HepG2 (cell line): ENCODE data around the gene CPVL. TPM values are rescaled to one million over a fixed set of nuclear protein-coding genes. Genes with fewer than 3 reads are reported as not detected.
A peak's percentile ranks its signal among the peaks of the same experiment; 100 is the strongest.

Source experiments
- ATAC-seq: fragments of 200-7000 bp; cut with Tn5 transposase; 3 replicates; pipeline ENCODE4 v1.9.1; 2020; ENCODE audit warnings: mild to moderate bottlenecking, moderate library complexity
- BruUV-seq: library from RNA; stranded (reverse); fragments of 400-500 nt; replicated peaks from 2 replicates; lab custom pipeline; 2021; lab: Mats Ljungman, UMichigan
- CTCF ChIA-PET: fragments of 300-600 bp; formaldehyde crosslinking; extraction: SDS; loops from one replicate; lab custom pipeline; 2021; ENCODE audit warnings: low total read pairs, inconsistent platforms, low intra/inter-chr PET ratio; lab: Yijun Ruan, JAX
- POLR2A ChIA-PET: fragments of 350-600 bp; sonication (Branson Sonifier 250); formaldehyde crosslinking; loops from one replicate; lab custom pipeline; 2020; ENCODE audit warnings: antibody characterized with exemption, inconsistent platforms; lab: Yijun Ruan, JAX
- DNase-seq: peaks from one replicate; pipeline ENCODE4 v3.0.0-alpha.2; 2015; ENCODE audit warnings: low spot score
- FAIRE-seq: peaks from 3 replicates; lab custom pipeline; 2011; peaks lifted over from hg19 to GRCh38; lab: Jason Lieb, UNC
- H2AFZ ChIP-seq: one replicate; pipeline ENCODE4 v1.6.1; 2011; ENCODE audit warnings: low read length, inconsistent platforms
- H3K27ac ChIP-seq: fragments of 300-600 bp; 3 replicates; pipeline ENCODE4 v1.8.0; 2011; ENCODE audit warnings: mixed run types, mild to moderate bottlenecking, mixed read lengths, low read length, inconsistent platforms; ENCODE audit not compliant: insufficient read depth; ENCODE audit errors: extremely low read length
- H3K27me3 ChIP-seq, 2 experiments: fragments of 200-600 bp in 1 of 2; 2 replicates in 1 of 2; 3 replicates in 1 of 2; pipeline versions ENCODE4 v1.6.0 to v1.8.0; 2011; ENCODE audit warnings: low read length in 2 of 2, mild to moderate bottlenecking in 2 of 2, moderate library complexity in 2 of 2, inconsistent platforms in 1 of 2; ENCODE audit not compliant: insufficient read depth in 2 of 2, control insufficient read depth in 1 of 2
- H3K36me3 ChIP-seq, 2 experiments: fragments of 200-600 bp in 1 of 2; replicated peaks in 1 of 2; 2 replicates in 1 of 2; 3 replicates in 1 of 2; pipeline versions ENCODE4 v1.5.1 to v1.8.0; 2011; ENCODE audit warnings: low read length in 2 of 2, inconsistent platforms in 1 of 2; ENCODE audit not compliant: insufficient read depth in 2 of 2, control insufficient read depth in 1 of 2
- H3K4me1 ChIP-seq: 2 replicates; pipeline ENCODE4 v1.5.1; 2012; ENCODE audit warnings: low read length, inconsistent platforms; ENCODE audit not compliant: insufficient read depth
- H3K4me2 ChIP-seq: 2 replicates; pipeline ENCODE4 v1.6.0; 2011; ENCODE audit warnings: low read depth, low read length, inconsistent platforms
- H3K4me3 ChIP-seq, 3 experiments: fragments of 200-600 bp in 1 of 3; sonication (generic), shearing (Covaris generic) in 1 of 3; replicated peaks in 1 of 3; 2 replicates each; pipeline ENCODE4 v1.5.1; 2011 to 2016; ENCODE audit warnings: low read length in 3 of 3, inconsistent platforms in 2 of 3, low read depth in 2 of 3, mild to moderate bottlenecking in 2 of 3, control low read depth in 1 of 3, mixed read lengths in 1 of 3; ENCODE audit not compliant: insufficient read depth in 1 of 3
- H3K79me2 ChIP-seq: one replicate; pipeline ENCODE4 v1.6.1; 2011; ENCODE audit warnings: low read length, inconsistent platforms; ENCODE audit not compliant: insufficient read depth
- H3K9ac ChIP-seq: 2 replicates; pipeline ENCODE4 v1.6.0; 2011; ENCODE audit warnings: mild to moderate bottlenecking, low read depth, low read length, inconsistent platforms; ENCODE audit not compliant: insufficient read depth
- H3K9me3 ChIP-seq: 2 replicates; pipeline ENCODE4 v1.5.1; 2012; ENCODE audit warnings: mild to moderate bottlenecking, low read length
- H4K20me1 ChIP-seq: 2 replicates; pipeline ENCODE4 v1.6.0; 2011; ENCODE audit warnings: inconsistent platforms, mild to moderate bottlenecking, low read length, moderate library complexity; ENCODE audit not compliant: insufficient read depth
- ATF1 ChIP-seq: IDR thresholded peaks from 2 replicates; pipeline ENCODE4 v1.6.1; 2016; ENCODE audit warnings: mild to moderate bottlenecking, control low read depth
- FOXC1 ChIP-seq: sonication (generic); formaldehyde crosslinking; IDR thresholded peaks from 2 replicates; pipeline ENCODE4 v1.8.0; 2022; ENCODE audit warnings: mild to moderate bottlenecking, missing genetic modification reagents, borderline replicate concordance
- MAFF ChIP-seq: IDR thresholded peaks from 2 replicates; pipeline ENCODE4 v1.6.1; 2011; ENCODE audit warnings: low read depth, low read length, improper control_type of control experiment
- MAFK ChIP-seq, 2 experiments: IDR thresholded peaks in 1 of 2; conservative IDR thresholded peaks in 1 of 2; 2 replicates each; pipeline ENCODE4 v1.6.1; 2011; ENCODE audit warnings: improper control_type of control experiment in 2 of 2, low read length in 2 of 2
- MAZ ChIP-seq, 2 experiments: sonication (generic) in 1 of 2; formaldehyde crosslinking in 1 of 2; IDR thresholded peaks; 2 replicates each; pipeline versions ENCODE4 v1.5.0 to v1.6.1; 2012 to 2020; ENCODE audit warnings: low read depth in 2 of 2, mild to moderate bottlenecking in 2 of 2, borderline replicate concordance in 1 of 2, improper control_type of control experiment in 1 of 2, low read length in 1 of 2, missing genetic modification reagents in 1 of 2, moderate library complexity in 1 of 2
- MXI1 ChIP-seq: IDR thresholded peaks from 3 replicates; pipeline ENCODE4 v1.6.1; 2012; ENCODE audit warnings: low read depth, low read length, inconsistent platforms, borderline replicate concordance
- NFE2 ChIP-seq: sonication (generic); formaldehyde crosslinking; IDR thresholded peaks from 2 replicates; pipeline ENCODE4 v1.4.0; 2020; ENCODE audit warnings: missing genetic modification reagents
- ONECUT2 ChIP-seq: sonication (generic); formaldehyde crosslinking; IDR thresholded peaks from 2 replicates; pipeline ENCODE4 v1.4.0; 2020; ENCODE audit warnings: missing genetic modification reagents
- ZNF577 ChIP-seq: sonication (generic); formaldehyde crosslinking; IDR thresholded peaks from 2 replicates; pipeline ENCODE4 v1.4.0; 2020; ENCODE audit warnings: mild to moderate bottlenecking, low read depth, missing genetic modification reagents, borderline replicate concordance
- ZNF720 ChIP-seq: sonication (generic); formaldehyde crosslinking; IDR thresholded peaks from 2 replicates; pipeline ENCODE4 v1.4.0; 2020; ENCODE audit warnings: missing genetic modification reagents
- ZSCAN22 ChIP-seq: sonication (generic); formaldehyde crosslinking; IDR thresholded peaks from 2 replicates; pipeline ENCODE4 v1.4.0; 2020; ENCODE audit warnings: mild to moderate bottlenecking, missing genetic modification reagents
- ZSCAN29 ChIP-seq: sonication (generic); formaldehyde crosslinking; conservative IDR thresholded peaks from 2 replicates; pipeline ENCODE4 v1.4.0; 2020; ENCODE audit warnings: mild to moderate bottlenecking, missing genetic modification reagents
- WGBS: methylation state at CpG from one replicate; pipeline ENCODE4 v1.1.6; 2017; ENCODE audit warnings: low lambda C conversion rate; 5-methylcytosine and 5-hydroxymethylcytosine counted together
- in situ Hi-C: cut with HindIII; loops from 2 replicates; pipeline ENCODE4 v1.10.0; 2017; ENCODE audit warnings: low pct_unique_long_range_greater_than_20kb; ENCODE audit not compliant: extremely low pct_ligation_motif_present
- intact Hi-C: fragments of 100-400 bp; cut with micrococcal nuclease; formaldehyde crosslinking; loops from one replicate; pipeline ENCODE4 v1.10.0; 2022; ENCODE audit not compliant: unreplicated experiment
- polyA plus RNA-seq, 8 experiments: library from polyadenylated mRNA; depleted of rRNA in 3 of 8; stranded (reverse) in 7 of 8; unstranded in 1 of 8; fragments of >200 nt; fragmentation: Illumina TruSeq in 4 of 8; extraction: Trizol in 4 of 8; gene quantifications; 2 replicates each; pipeline versions ENCODE4 v1.2.1 to v1.2.3, GENCODE V29; 2011 to 2016; ENCODE audit warnings: low read depth in 4 of 8, missing spikeins in 1 of 8, mixed read lengths in 1 of 8; ENCODE audit not compliant: insufficient read depth in 1 of 8
- total RNA-seq, 5 experiments: library from RNA; depleted of rRNA; stranded (reverse); fragments of >200 nt; fragmentation: Illumina TruSeq; extraction: Trizol; gene quantifications; 2 replicates each; pipeline ENCODE4 v1.2.3, GENCODE V29; 2016; ENCODE audit warnings: low read depth in 1 of 5
- TF ChIP-seq, protein P1 (sequence below): sonication (generic); formaldehyde crosslinking; IDR thresholded peaks from 2 replicates; pipeline ENCODE4 v1.4.0; 2020; ENCODE audit warnings: missing genetic modification reagents
- TF ChIP-seq, protein P2 (sequence below): sonication (generic); formaldehyde crosslinking; IDR thresholded peaks from 2 replicates; pipeline ENCODE4 v1.4.0; 2020; ENCODE audit warnings: missing genetic modification reagents, borderline replicate concordance
- TF ChIP-seq, protein P3 (sequence below): sonication (generic); formaldehyde crosslinking; conservative IDR thresholded peaks from 2 replicates; pipeline ENCODE4 v1.4.0; 2020; ENCODE audit warnings: mild to moderate bottlenecking, missing genetic modification reagents, moderate library complexity

CPVL gene
- total and polyA plus RNA-seq, 2 of the 13 experiments (the other 11 are each of a cell fraction or from before 2014, with no cell fraction given): 59.2 to 294 TPM

DNA sequence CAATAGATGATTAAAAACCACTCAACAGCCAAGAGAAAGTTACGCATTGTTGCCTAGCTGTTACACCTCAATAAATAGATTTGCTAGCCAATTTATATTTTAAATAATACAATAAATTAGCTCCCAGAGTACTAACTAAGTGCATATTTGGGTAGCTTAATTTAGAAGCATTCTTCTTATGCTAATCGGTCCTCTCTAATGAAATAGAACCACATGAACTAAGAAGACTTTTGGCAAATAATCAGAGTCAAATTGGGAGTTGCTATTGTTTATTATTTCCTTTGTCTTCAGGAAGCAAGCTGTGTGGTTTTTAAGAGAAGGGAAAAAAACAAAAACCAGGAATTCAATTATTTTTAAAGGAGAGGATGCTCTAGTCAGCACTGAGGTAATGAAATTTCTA lies 139.2 kb downstream of the CPVL start (continued):
- TF ChIP-seq, protein P1, sequence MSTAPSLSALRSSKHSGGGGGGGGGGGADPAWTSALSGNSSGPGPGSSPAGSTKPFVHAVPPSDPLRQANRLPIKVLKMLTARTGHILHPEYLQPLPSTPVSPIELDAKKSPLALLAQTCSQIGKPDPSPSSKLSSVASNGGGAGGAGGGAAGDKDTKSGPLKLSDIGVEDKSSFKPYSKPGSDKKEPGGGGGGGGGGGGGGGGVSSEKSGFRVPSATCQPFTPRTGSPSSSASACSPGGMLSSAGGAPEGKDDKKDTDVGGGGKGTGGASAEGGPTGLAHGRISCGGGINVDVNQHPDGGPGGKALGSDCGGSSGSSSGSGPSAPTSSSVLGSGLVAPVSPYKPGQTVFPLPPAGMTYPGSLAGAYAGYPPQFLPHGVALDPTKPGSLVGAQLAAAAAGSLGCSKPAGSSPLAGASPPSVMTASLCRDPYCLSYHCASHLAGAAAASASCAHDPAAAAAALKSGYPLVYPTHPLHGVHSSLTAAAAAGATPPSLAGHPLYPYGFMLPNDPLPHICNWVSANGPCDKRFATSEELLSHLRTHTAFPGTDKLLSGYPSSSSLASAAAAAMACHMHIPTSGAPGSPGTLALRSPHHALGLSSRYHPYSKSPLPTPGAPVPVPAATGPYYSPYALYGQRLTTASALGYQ (CRISPR knock-in tag): no peak
- no peak for TF ChIP-seq NFE2 (CRISPR knock-in tag)
- TF ChIP-seq ZSCAN22 (CRISPR knock-in tag): no peak

DNA sequence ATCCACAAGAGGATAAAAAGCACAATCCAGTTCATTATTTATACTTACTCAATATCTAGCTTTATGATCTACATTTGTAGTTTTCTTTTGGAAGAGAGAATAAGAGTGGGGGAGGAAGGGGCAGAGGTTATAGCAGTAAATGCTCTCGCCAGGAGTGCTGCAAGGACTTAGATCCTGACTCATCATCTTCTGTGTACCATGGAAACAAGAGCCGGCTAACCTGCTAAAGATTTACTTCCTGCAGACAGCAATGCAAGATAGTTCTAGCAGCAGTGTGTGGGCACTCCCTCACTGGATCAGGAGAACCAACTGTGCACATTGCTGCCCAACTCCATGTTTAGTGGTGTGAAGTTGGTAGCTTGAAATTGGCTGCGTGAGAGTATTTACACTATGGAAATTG lies 140.5 kb downstream of the CPVL start:
- Histone ChIP-seq H3K27me3 (no peaks in the 10 kb centered on the region), H2AFZ (no peak overlapping the region), H3K9me3 (no peaks in the 10 kb centered on the region), H3K4me2 (no peak overlapping the region), H3K27ac (no peak overlapping the region), H4K20me1 (no peaks in the 10 kb centered on the region), H3K36me3 (no peaks in the 10 kb centered on the region; a peak in 1 of 5 replicates), H3K79me2 (no peaks in the 10 kb centered on the region), H3K9ac (no peak overlapping the region), H3K4me3 (no peak overlapping the region), H3K4me1 (0 out of 2 replicates have a peak, but pooled peaks cover 5% of the 10 kb centered on the region)
- ChIA-PET POLR2A (no interaction called here), CTCF (no interaction called here)
- in situ Hi-C loops: no loop called here
- ATAC-seq: no peak
- BruUV-seq: no TSS peak
- FAIRE-seq: no peak
- peak; percentile 15 for DNase-seq
- WGBS: 76% methylated on average over 3 of the region's 3 CpGs
- intact Hi-C loops: no loop called here
- no peak for TF ChIP-seq FOXC1
- TF ChIP-seq, protein P2, sequence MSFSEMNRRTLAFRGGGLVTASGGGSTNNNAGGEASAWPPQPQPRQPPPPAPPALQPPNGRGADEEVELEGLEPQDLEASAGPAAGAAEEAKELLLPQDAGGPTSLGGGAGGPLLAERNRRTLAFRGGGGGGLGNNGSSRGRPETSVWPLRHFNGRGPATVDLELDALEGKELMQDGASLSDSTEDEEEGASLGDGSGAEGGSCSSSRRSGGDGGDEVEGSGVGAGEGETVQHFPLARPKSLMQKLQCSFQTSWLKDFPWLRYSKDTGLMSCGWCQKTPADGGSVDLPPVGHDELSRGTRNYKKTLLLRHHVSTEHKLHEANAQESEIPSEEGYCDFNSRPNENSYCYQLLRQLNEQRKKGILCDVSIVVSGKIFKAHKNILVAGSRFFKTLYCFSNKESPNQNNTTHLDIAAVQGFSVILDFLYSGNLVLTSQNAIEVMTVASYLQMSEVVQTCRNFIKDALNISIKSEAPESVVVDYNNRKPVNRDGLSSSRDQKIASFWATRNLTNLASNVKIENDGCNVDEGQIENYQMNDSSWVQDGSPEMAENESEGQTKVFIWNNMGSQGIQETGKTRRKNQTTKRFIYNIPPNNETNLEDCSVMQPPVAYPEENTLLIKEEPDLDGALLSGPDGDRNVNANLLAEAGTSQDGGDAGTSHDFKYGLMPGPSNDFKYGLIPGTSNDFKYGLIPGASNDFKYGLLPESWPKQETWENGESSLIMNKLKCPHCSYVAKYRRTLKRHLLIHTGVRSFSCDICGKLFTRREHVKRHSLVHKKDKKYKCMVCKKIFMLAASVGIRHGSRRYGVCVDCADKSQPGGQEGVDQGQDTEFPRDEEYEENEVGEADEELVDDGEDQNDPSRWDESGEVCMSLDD: no peak
- TF ChIP-seq ZNF720: no peak
- TF ChIP-seq MAFK (conservative IDR thresholded peaks at IDR 0.05 in 1 of 2, IDR thresholded peaks at IDR 0.05 in 1 of 2; ENCODE audit: low read length in 2 of 2): peak; percentile 51 to 55
- TF ChIP-seq MXI1: no peak
- no peak for TF ChIP-seq ZSCAN29 (CRISPR knock-in tag)
- TF ChIP-seq, protein P3, sequence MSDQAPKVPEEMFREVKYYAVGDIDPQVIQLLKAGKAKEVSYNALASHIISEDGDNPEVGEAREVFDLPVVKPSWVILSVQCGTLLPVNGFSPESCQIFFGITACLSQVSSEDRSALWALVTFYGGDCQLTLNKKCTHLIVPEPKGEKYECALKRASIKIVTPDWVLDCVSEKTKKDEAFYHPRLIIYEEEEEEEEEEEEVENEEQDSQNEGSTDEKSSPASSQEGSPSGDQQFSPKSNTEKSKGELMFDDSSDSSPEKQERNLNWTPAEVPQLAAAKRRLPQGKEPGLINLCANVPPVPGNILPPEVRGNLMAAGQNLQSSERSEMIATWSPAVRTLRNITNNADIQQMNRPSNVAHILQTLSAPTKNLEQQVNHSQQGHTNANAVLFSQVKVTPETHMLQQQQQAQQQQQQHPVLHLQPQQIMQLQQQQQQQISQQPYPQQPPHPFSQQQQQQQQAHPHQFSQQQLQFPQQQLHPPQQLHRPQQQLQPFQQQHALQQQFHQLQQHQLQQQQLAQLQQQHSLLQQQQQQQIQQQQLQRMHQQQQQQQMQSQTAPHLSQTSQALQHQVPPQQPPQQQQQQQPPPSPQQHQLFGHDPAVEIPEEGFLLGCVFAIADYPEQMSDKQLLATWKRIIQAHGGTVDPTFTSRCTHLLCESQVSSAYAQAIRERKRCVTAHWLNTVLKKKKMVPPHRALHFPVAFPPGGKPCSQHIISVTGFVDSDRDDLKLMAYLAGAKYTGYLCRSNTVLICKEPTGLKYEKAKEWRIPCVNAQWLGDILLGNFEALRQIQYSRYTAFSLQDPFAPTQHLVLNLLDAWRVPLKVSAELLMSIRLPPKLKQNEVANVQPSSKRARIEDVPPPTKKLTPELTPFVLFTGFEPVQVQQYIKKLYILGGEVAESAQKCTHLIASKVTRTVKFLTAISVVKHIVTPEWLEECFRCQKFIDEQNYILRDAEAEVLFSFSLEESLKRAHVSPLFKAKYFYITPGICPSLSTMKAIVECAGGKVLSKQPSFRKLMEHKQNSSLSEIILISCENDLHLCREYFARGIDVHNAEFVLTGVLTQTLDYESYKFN (CRISPR knock-in tag): no peak
- no peak for TF ChIP-seq ZNF577 (CRISPR knock-in tag)
- peak; percentile 52; the same call in 1 of the 2 replicates for TF ChIP-seq MAFF
- no peak for TF ChIP-seq MAZ (IDR thresholded peaks at IDR 0.05; ENCODE audit: borderline replicate concordance, low read depth, low read length)
- TF ChIP-seq MAZ (CRISPR knock-in tag; IDR thresholded peaks at IDR 0.05; ENCODE audit: low read depth): no peak
- no peak for TF ChIP-seq ONECUT2 (CRISPR knock-in tag)
- TF ChIP-seq ATF1 (CRISPR knock-in tag): no peak
